Duodenal mucosa (tissue), 2 donors: ENCODE data around the gene MIPOL1.
"Not testable (repeated sequence)": the region's sequence is repeated elsewhere in the genome, so short reads cannot be mapped to it uniquely, and the experiment has no call there.

ENCODE experiments used
- H3K27ac ChIP-seq: one replicate; pipeline ENCODE4 v1.7.0; 2013; ENCODE audit warnings: low read depth, low read length
- H3K27me3 ChIP-seq, 2 donors: one replicate each; pipeline ENCODE4 v1.7.0; 2013; ENCODE audit warnings: low read length in 2 of 2, control low read depth in 1 of 2; ENCODE audit not compliant: insufficient read depth in 2 of 2, control insufficient read depth in 1 of 2
- H3K36me3 ChIP-seq, 2 donors: one replicate each; pipeline ENCODE4 v1.7.0; 2013; ENCODE audit warnings: low read length in 2 of 2, control low read depth in 1 of 2; ENCODE audit not compliant: insufficient read depth in 2 of 2, control insufficient read depth in 1 of 2
- H3K4me1 ChIP-seq, 2 donors: one replicate each; pipeline ENCODE4 v1.7.0; 2013; ENCODE audit warnings: low read length in 2 of 2, control low read depth in 1 of 2; ENCODE audit not compliant: insufficient read depth in 2 of 2, control insufficient read depth in 1 of 2
- H3K4me3 ChIP-seq, 2 donors: one replicate each; pipeline ENCODE4 v1.7.0; 2013; ENCODE audit warnings: low read length in 2 of 2, low read depth in 1 of 2
- H3K9ac ChIP-seq, 2 donors: one replicate each; pipeline ENCODE4 v1.7.0; 2013; ENCODE audit warnings: low read length in 2 of 2, low read depth in 1 of 2
- H3K9me3 ChIP-seq, 2 donors: one replicate each; pipeline ENCODE4 v1.7.0; 2013; ENCODE audit warnings: low read length in 2 of 2, control low read depth in 1 of 2; ENCODE audit not compliant: control insufficient read depth in 1 of 2

The MIPOL1 gene

GRCh38 chr14:37202812-37203211 lies 5.1 kb downstream of the MIPOL1 start:
- Histone ChIP-seq H3K27ac (no peak overlapping the region), H3K9me3 (peaks cover 10 to 14% of the 10 kb centered on the region in 2 donors), H3K27me3 (no peaks in the 10 kb centered on the region), H3K4me3 (no peak overlapping the region), H3K9ac (no peak overlapping the region), H3K36me3 (no peaks in the 10 kb centered on the region), H3K4me1 (no peaks in the 10 kb centered on the region)

GRCh38 chr14:37203423-37203822 lies 5.7 kb downstream of the MIPOL1 start:
- H3K9me3 ChIP-seq = peaks cover 10 to 14% of the 10 kb centered on the region in 2 donors
- no peaks in the 10 kb centered on the region for H3K36me3 ChIP-seq
- H3K4me3 ChIP-seq = no peak overlapping the region
- H3K27ac ChIP-seq = no peak overlapping the region
- H3K9ac ChIP-seq = no peak overlapping the region
- H3K27me3 ChIP-seq = no peaks in the 10 kb centered on the region
- H3K4me1 ChIP-seq = no peaks in the 10 kb centered on the region

- H3K9ac ChIP-seq, H3K4me3 ChIP-seq: not testable (repeated sequence)
Measured at GRCh38 chr14:37205623-37206605, 8.2 kb downstream of the MIPOL1 start.

GRCh38 chr14:37209617-37210016 lies 11.9 kb downstream of the MIPOL1 start:
- not testable (repeated sequence) for H3K4me1 ChIP-seq, H3K36me3 ChIP-seq, H3K27ac ChIP-seq, H3K4me3 ChIP-seq, H3K9ac ChIP-seq, H3K27me3 ChIP-seq
- peaks cover 10 to 14% of the 10 kb centered on the region in 2 donors for H3K9me3 ChIP-seq

More at GRCh38 chr14:37205623-37206605, 8.2 kb downstream of the MIPOL1 start:
- H3K36me3 ChIP-seq, H3K27me3 ChIP-seq, H3K4me1 ChIP-seq, H3K27ac ChIP-seq: not testable (repeated sequence)
- H3K9me3 ChIP-seq = peaks cover 10 to 14% of the 10 kb centered on the region in 2 donors

DNA sequence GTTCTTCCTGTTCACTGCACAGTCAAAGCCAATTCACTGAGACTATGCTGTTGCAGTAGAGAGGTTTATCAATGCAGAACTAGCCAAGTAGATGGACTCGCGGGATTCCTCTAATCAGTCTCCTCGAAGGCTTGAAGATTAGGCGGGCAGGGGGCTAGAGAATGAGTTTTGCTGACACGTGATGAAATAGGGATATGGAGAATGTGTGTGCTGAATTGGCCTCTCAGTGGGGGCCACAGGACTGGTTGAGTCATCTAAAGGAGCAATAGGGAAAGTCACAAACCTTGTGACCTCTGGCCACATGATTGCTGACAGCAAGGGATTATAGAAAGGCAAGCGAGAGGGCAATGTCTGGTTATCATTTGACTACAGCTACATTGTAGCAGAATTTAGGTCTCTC lies 12.7 kb downstream of the MIPOL1 start:
- H3K9ac ChIP-seq = no peak overlapping the region
- H3K36me3 ChIP-seq = no peaks in the 10 kb centered on the region
- H3K27me3 ChIP-seq = no peaks in the 10 kb centered on the region
- H3K27ac ChIP-seq = no peak overlapping the region
- H3K4me1 ChIP-seq = no peaks in the 10 kb centered on the region
- H3K4me3 ChIP-seq = no peak overlapping the region
- H3K9me3 ChIP-seq = peaks cover 10 to 14% of the 10 kb centered on the region in 2 donors

- no peak overlapping the region for H3K27ac ChIP-seq
Measured at GRCh38 chr14:37213016-37213415, 15.3 kb downstream of the MIPOL1 start.

DNA sequence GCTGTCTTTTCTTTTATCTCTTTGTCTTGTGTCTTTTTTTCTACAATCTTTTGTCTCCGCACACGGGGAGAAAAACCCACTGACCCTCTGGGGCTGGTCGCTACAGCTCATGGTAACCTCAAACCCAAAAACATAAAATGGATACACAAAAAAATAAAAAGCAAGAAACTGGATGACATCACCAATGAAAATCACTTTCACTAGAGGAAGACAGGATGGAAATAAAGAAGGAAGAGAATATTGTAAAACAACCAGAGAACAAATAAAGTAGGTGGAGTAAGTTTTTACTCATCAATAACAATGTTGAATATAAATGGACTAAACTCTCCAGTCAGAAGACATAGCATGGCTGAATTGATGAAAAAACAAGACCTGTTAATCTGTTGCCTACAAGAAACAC lies 17.6 kb downstream of the MIPOL1 start:
- Histone ChIP-seq H3K4me1 (no peaks in the 10 kb centered on the region), H3K27ac (no peak overlapping the region), H3K27me3 (no peaks in the 10 kb centered on the region), H3K36me3 (no peaks in the 10 kb centered on the region), H3K4me3 (no peak overlapping the region), H3K9ac (no peak overlapping the region), H3K9me3 (no peaks in the 10 kb centered on the region)

More at GRCh38 chr14:37213016-37213415, 15.3 kb downstream of the MIPOL1 start:
- H3K9ac ChIP-seq = no peak overlapping the region
- H3K27me3 ChIP-seq = no peaks in the 10 kb centered on the region
- H3K36me3 ChIP-seq = no peaks in the 10 kb centered on the region
- no peak overlapping the region for H3K4me3 ChIP-seq
- H3K9me3 ChIP-seq = no peaks in the 10 kb centered on the region
- no peaks in the 10 kb centered on the region for H3K4me1 ChIP-seq

- H3K36me3 ChIP-seq = no peaks in the 10 kb centered on the region
- peaks cover 2 to 14% of the 10 kb centered on the region in 2 donors for H3K9me3 ChIP-seq
- no peak overlapping the region for H3K4me3 ChIP-seq
- no peaks in the 10 kb centered on the region for H3K27me3 ChIP-seq
- H3K4me1 ChIP-seq = no peaks in the 10 kb centered on the region
- H3K27ac ChIP-seq = no peak overlapping the region
- no peak overlapping the region for H3K9ac ChIP-seq
Measured at GRCh38 chr14:37221073-37221472, 23.3 kb downstream of the MIPOL1 start.

DNA sequence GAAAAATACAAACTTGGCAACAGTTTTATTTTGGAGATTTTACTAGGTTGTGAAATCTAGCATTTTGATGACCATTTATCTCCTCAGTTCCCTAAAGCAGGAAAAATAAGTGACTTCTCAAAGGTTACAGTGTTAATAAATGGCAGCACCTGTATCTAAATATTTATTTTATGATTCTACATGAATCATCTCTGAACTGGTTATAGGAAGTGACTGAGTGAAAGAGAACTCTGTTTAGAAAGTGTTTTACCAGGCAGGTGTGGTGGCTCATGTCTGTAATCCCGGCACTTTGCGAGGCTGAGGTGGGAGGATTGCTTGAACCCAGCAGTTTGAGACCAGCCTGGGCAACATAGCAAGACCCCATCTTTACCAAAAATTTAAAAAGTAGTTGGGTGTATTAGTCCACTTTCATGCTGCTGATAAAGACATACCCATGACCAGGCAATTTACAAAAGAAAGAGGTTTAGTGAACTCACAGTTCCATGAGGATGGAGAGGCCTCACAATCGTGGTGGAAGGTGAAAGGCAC lies 26.3 kb downstream of the MIPOL1 start:
- H3K9me3 ChIP-seq = peaks cover 2 to 14% of the 10 kb centered on the region in 2 donors
- H3K4me3 ChIP-seq = no peak overlapping the region
- H3K4me1 ChIP-seq = no peaks in the 10 kb centered on the region
- H3K27me3 ChIP-seq = no peaks in the 10 kb centered on the region
- H3K27ac ChIP-seq = no peak overlapping the region
- H3K9ac ChIP-seq = no peak overlapping the region
- no peaks in the 10 kb centered on the region for H3K36me3 ChIP-seq

- H3K4me3 ChIP-seq, H3K9ac ChIP-seq, H3K27ac ChIP-seq, H3K4me1 ChIP-seq, H3K27me3 ChIP-seq, H3K36me3 ChIP-seq: not testable (repeated sequence)
- H3K9me3 ChIP-seq = peaks cover 2 to 14% of the 10 kb centered on the region in 2 donors
Measured at GRCh38 chr14:37225668-37226067, 27.9 kb downstream of the MIPOL1 start.
